Fibroblast of lung (primary cell): ENCODE measurements around the gene PAQR5. TPM values are rescaled to one million over a fixed set of nuclear protein-coding genes. Genes with fewer than 3 reads are reported as not detected.
"Not testable (repeated sequence)": the region's sequence is repeated elsewhere in the genome, so short reads cannot be mapped to it uniquely, and the experiment has no call there.

Experiments used
- DNase-seq, 2 donors: peaks; one replicate each; pipeline versions ENCODE4 v3.0.0 to v3.0.0-alpha.2; 2010; ENCODE audit warnings: low read depth in 2 of 2
- H2AFZ ChIP-seq: 2 replicates; pipeline ENCODE4 v1.5.1; 2012; ENCODE audit warnings: low read length, control low read depth, inconsistent platforms
- H3K27ac ChIP-seq: 2 replicates; pipeline ENCODE4 v1.5.1; 2011; ENCODE audit warnings: low read length, control low read depth; ENCODE audit not compliant: insufficient read depth
- H3K27me3 ChIP-seq: 2 replicates; pipeline ENCODE4 v1.5.1; 2011; ENCODE audit warnings: mild to moderate bottlenecking, low read length; ENCODE audit not compliant: control insufficient read depth, insufficient read depth
- H3K36me3 ChIP-seq: 2 replicates; pipeline ENCODE4 v1.5.1; 2011; ENCODE audit warnings: low read length; ENCODE audit not compliant: control insufficient read depth, insufficient read depth
- H3K4me1 ChIP-seq: 2 replicates; pipeline ENCODE4 v1.5.1; 2011; ENCODE audit warnings: low read length; ENCODE audit not compliant: control insufficient read depth, insufficient read depth; ENCODE audit errors: extremely low read depth
- H3K4me2 ChIP-seq: 2 replicates; pipeline ENCODE4 v1.5.1; 2011; ENCODE audit warnings: low read length, control low read depth; ENCODE audit not compliant: insufficient read depth; ENCODE audit errors: extremely low read depth
- H3K4me3 ChIP-seq, 4 experiments: fragments of 200-600 bp in 1 of 4; sonication (generic) in 1 of 4; replicated peaks in 1 of 4; 2 replicates each; pipeline ENCODE4 v1.5.1; 2011 to 2016; ENCODE audit warnings: low read length in 4 of 4, low read depth in 3 of 4, mild to moderate bottlenecking in 3 of 4, control low read depth in 2 of 4, inconsistent platforms in 1 of 4, mixed read lengths in 1 of 4; ENCODE audit not compliant: insufficient read depth in 1 of 4; ENCODE audit errors: control extremely low read depth in 1 of 4
- H3K79me2 ChIP-seq: 2 replicates; pipeline ENCODE4 v1.5.1; 2012; ENCODE audit warnings: mild to moderate bottlenecking, low read length, inconsistent platforms; ENCODE audit not compliant: control insufficient read depth, insufficient read depth
- H3K9ac ChIP-seq: 2 replicates; pipeline ENCODE4 v1.5.1; 2011; ENCODE audit warnings: mild to moderate bottlenecking, low read length, control low read depth; ENCODE audit not compliant: insufficient read depth
- H3K9me3 ChIP-seq: 2 replicates; pipeline ENCODE4 v1.5.1; 2012; ENCODE audit warnings: low read depth, low read length; ENCODE audit not compliant: control insufficient read depth, insufficient read depth
- H4K20me1 ChIP-seq: 2 replicates; pipeline ENCODE4 v1.5.1; 2011; ENCODE audit warnings: low read length; ENCODE audit not compliant: control insufficient read depth, insufficient read depth; ENCODE audit errors: extremely low read depth
- EZH2 ChIP-seq: IDR thresholded peaks from 2 replicates; pipeline ENCODE4 v1.5.1; 2012; ENCODE audit warnings: low read length, control low read depth, mild to moderate bottlenecking; ENCODE audit errors: missing control alignments
- polyA plus RNA-seq, 2 donors: library from polyadenylated mRNA; depleted of rRNA in 1 of 2; stranded (reverse) in 1 of 2; unstranded in 1 of 2; fragments of >200 nt; gene quantifications; 2 replicates each; pipeline ENCODE4 v1.2.1, GENCODE V29; 2011 to 2012; ENCODE audit warnings: missing spikeins in 1 of 2
- total RNA-seq: library from RNA; depleted of rRNA; stranded (reverse); fragments of >200 nt; gene quantifications from 2 replicates; pipeline ENCODE4 v1.2.1, GENCODE V29; 2014
- TF ChIP-seq, protein P1 (sequence below), 2 donors: IDR thresholded peaks in 1 of 2; conservative IDR thresholded peaks in 1 of 2; 1 replicate in 1 of 2; 2 replicates in 1 of 2; pipeline ENCODE4 v1.5.1; 2011 to 2012; ENCODE audit warnings: low read length in 2 of 2, control low read depth in 1 of 2, inconsistent platforms in 1 of 2, low read depth in 1 of 2, mild to moderate bottlenecking in 1 of 2

PAQR5 gene
- total and polyA plus RNA-seq, 2 donors (not counting 1 experiment from before 2014, with no cell fraction given) = 6.0 to 16.2 TPM

DNA sequence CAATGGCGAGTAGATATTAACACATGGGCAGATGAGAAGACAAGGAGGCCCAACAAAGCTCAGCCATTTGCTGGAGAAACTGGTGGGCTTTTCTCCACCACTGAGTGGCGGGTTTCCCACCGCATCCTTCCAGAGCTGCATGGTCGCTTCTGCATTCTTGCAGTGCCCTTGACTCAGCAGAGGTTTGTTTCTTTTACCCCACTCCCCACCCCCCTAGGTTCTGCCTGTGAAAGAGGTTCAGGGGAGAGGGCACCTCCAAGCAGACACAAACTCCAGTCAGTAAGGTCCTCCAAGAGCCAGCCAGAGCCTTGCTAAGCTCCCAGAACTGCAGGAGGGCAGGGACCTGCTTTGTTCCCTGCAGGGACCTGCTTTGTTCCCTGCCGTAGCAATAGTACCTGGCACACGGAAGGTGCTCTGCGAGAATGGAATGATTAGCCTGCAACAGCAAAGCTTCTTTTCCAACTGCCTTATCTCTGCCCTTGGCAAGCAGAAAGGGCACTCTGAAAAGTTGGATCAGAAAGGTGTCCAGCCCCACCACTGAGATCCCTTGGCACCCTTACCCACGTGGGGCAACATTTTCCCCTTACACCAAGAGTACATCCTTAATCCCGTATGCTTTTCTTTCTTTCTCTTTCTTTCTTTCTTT is 1.4 kb downstream of the PAQR5 start:
- Histone ChIP-seq H3K4me3 (no peak overlapping the region), H3K9ac (no peak overlapping the region), H3K27ac (no peak overlapping the region), H4K20me1 (no peaks in the 10 kb centered on the region), H3K4me2 (peak overlapping the region; percentile 28), H3K79me2 (no peaks in the 10 kb centered on the region), H3K36me3 (no peaks in the 10 kb centered on the region), H3K9me3 (no peaks in the 10 kb centered on the region), H2AFZ (no peak overlapping the region), H3K27me3 (no peaks in the 10 kb centered on the region), H3K4me1 (peaks cover 16% of the 10 kb centered on the region)
- no peak for DNase-seq
- TF ChIP-seq, protein P1, sequence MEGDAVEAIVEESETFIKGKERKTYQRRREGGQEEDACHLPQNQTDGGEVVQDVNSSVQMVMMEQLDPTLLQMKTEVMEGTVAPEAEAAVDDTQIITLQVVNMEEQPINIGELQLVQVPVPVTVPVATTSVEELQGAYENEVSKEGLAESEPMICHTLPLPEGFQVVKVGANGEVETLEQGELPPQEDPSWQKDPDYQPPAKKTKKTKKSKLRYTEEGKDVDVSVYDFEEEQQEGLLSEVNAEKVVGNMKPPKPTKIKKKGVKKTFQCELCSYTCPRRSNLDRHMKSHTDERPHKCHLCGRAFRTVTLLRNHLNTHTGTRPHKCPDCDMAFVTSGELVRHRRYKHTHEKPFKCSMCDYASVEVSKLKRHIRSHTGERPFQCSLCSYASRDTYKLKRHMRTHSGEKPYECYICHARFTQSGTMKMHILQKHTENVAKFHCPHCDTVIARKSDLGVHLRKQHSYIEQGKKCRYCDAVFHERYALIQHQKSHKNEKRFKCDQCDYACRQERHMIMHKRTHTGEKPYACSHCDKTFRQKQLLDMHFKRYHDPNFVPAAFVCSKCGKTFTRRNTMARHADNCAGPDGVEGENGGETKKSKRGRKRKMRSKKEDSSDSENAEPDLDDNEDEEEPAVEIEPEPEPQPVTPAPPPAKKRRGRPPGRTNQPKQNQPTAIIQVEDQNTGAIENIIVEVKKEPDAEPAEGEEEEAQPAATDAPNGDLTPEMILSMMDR (conservative IDR thresholded peaks at IDR 0.05 in 1 of 2, IDR thresholded peaks at IDR 0.05 in 1 of 2; ENCODE audit: low read depth in 1 of 2, low read length in 2 of 2) = no peak
- no peak for TF ChIP-seq EZH2

DNA sequence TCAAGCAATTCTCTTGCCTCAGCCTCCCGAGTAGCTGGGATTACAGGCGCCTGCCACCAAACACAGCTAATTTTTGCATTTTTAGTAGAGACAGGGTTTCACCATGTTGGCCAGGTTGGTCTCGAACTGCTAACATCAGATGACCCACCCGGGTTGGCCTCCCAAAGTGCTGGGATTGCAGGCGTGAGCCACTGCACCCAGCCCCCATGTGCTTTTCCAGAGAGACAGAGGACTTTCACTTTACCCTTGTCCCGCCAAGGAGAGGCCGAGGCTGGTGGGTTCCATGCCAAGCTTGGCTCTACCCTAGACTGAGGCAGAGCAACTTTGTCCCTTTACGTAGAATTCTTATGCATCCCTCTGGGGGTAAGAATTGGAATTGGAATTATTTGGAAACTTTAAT is 2.4 kb downstream of the PAQR5 start:
- H3K79me2 ChIP-seq, H3K9ac ChIP-seq, H3K4me2 ChIP-seq, H3K36me3 ChIP-seq, H2AFZ ChIP-seq, DNase-seq, H3K27ac ChIP-seq, H3K9me3 ChIP-seq, H3K27me3 ChIP-seq, H4K20me1 ChIP-seq, H3K4me3 ChIP-seq: not testable (repeated sequence)
- peaks cover 24% of the 10 kb centered on the region for H3K4me1 ChIP-seq

DNA sequence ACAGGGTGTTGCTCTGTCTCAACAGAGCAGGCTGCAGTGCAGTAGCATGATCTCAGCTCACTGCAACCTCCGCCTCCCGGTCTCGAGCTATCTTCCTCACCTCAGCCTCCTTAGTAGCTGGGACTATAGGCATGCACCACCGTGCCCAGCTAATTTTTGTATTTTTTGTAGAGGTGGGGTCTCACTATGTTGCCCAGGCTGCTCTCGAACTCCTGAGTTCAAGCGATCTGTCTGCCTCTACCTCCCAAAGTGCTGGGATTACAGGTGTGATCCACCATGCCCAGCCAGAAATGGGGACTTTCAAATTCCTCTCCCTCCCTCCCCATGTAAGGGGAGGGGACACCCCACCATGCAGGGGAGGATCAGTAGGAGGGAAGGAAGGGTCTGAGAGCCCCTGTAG is 3.4 kb downstream of the PAQR5 start:
- not testable (repeated sequence) for H2AFZ ChIP-seq, H3K9me3 ChIP-seq, H4K20me1 ChIP-seq, H3K36me3 ChIP-seq, H3K27ac ChIP-seq, DNase-seq, H3K79me2 ChIP-seq, H3K9ac ChIP-seq, H3K27me3 ChIP-seq, H3K4me3 ChIP-seq, H3K4me2 ChIP-seq
- peaks cover 25% of the 10 kb centered on the region for H3K4me1 ChIP-seq

DNA sequence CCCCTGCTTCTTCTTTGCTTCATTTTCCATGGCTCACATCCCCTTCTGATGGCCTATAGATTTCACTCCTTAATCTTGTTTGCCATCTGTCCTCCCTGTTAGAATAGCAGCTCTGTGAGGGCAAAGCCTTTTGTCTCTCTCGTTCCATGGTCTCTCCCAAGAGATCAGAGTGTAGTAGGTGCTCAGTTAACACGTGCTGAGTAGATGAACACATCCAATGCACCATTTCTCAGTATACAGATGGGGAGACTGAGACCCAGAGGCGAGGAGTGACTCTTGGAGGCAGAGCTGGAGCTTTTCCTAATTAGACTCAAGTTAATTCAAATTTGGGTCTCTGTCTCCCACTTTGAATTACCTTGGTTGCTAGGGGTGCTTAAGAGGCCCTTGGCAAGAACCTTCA is 4.2 kb downstream of the PAQR5 start:
- H3K4me2 ChIP-seq = no peak overlapping the region
- no peaks in the 10 kb centered on the region for H3K36me3 ChIP-seq
- H3K79me2 ChIP-seq = no peaks in the 10 kb centered on the region
- H3K4me1 ChIP-seq = peaks cover 25% of the 10 kb centered on the region
- TF ChIP-seq, protein P1 (conservative IDR thresholded peaks at IDR 0.05 in 1 of 2, IDR thresholded peaks at IDR 0.05 in 1 of 2; ENCODE audit: low read depth in 1 of 2, low read length in 2 of 2) = no peak
- TF ChIP-seq EZH2 = no peak
- H3K9me3 ChIP-seq = no peaks in the 10 kb centered on the region
- H3K4me3 ChIP-seq = no peak overlapping the region
- no peak for DNase-seq
- no peaks in the 10 kb centered on the region for H4K20me1 ChIP-seq
- H3K27ac ChIP-seq = peak overlapping the region; percentile 91
- no peaks in the 10 kb centered on the region for H3K27me3 ChIP-seq
- H2AFZ ChIP-seq = no peak overlapping the region
- H3K9ac ChIP-seq = no peak overlapping the region
